ENCODE data around the gene TNNI2.
"Not testable (repeated sequence)": the region's sequence is repeated elsewhere in the genome, so short reads cannot be mapped to it uniquely, and the experiment has no call there.

Gene TNNI2

GRCh38 chr11:1838426-1839144 is at the start of gene TNNI2:
TSS of gene TNNI2 (plus strand) at chr11:1838981. CDS start at chr11:1839697, 716 bp downstream.
- DNase-seq = no peak

GRCh38 chr11:1791912-1792311 is 46.9 kb upstream of the TNNI2 start:
- no peak for DNase-seq

- no peak for DNase-seq
Measured at GRCh38 chr11:1792461-1792860, 46.3 kb upstream of the TNNI2 start.

- DNase-seq = no peak
Measured at GRCh38 chr11:1793081-1793480, 45.7 kb upstream of the TNNI2 start.

- DNase-seq = no peak
Measured at GRCh38 chr11:1796413-1797011, 42.3 kb upstream of the TNNI2 start.

GRCh38 chr11:1797391-1798125 is 41.2 kb upstream of the TNNI2 start:
- DNase-seq = no peak

- no peak for DNase-seq
Measured at GRCh38 chr11:1803246-1803645, 35.5 kb upstream of the TNNI2 start.

GRCh38 chr11:1803835-1804519 is 34.8 kb upstream of the TNNI2 start:
- DNase-seq = not testable (repeated sequence)

- no peak for DNase-seq
Measured at GRCh38 chr11:1805525-1805924, 33.3 kb upstream of the TNNI2 start.

- no peak for DNase-seq
Measured at GRCh38 chr11:1807264-1807995, 31.4 kb upstream of the TNNI2 start.

GRCh38 chr11:1810761-1811160 is 28.0 kb upstream of the TNNI2 start:
- no peak for DNase-seq

GRCh38 chr11:1812274-1812673 is 26.5 kb upstream of the TNNI2 start:
- DNase-seq = no peak

GRCh38 chr11:1812801-1813200 is 26.0 kb upstream of the TNNI2 start:
- no peak for DNase-seq

- not testable (repeated sequence) for DNase-seq
Measured at GRCh38 chr11:1813356-1813755, 25.4 kb upstream of the TNNI2 start.

GRCh38 chr11:1814691-1815090 is 24.1 kb upstream of the TNNI2 start:
- DNase-seq = no peak

- DNase-seq = no peak
Measured at GRCh38 chr11:1815311-1815710, 23.5 kb upstream of the TNNI2 start.

GRCh38 chr11:1815751-1816150 is 23.0 kb upstream of the TNNI2 start:
- DNase-seq = no peak

GRCh38 chr11:1817000-1817399 is 21.8 kb upstream of the TNNI2 start:
- no peak for DNase-seq

- no peak for DNase-seq
Measured at GRCh38 chr11:1817511-1817910, 21.3 kb upstream of the TNNI2 start.

GRCh38 chr11:1819074-1819473 is 19.7 kb upstream of the TNNI2 start:
- DNase-seq = no peak

GRCh38 chr11:1820463-1821325 is 18.1 kb upstream of the TNNI2 start:
- no peak for DNase-seq

- DNase-seq = no peak
Measured at GRCh38 chr11:1821562-1821961, 17.2 kb upstream of the TNNI2 start.

Data from activated naive CD4-positive, alpha-beta T cell (primary cell).